HCT116 (cell line): Measurements from ENCODE around the gene COL5A1. TPM values are rescaled to one million over a fixed set of nuclear protein-coding genes. Genes with fewer than 3 reads are reported as not detected.

Experiments
- ATAC-seq: fragments of 200-7000 bp; cut with Tn5 transposase; 2 replicates; pipeline ENCODE4 v1.9.1; 2020; ENCODE audit warnings: mild to moderate bottlenecking, moderate library complexity
- BruUV-seq: library from RNA; stranded (reverse); fragments of 400-500 nt; replicated peaks from 2 replicates; lab custom pipeline; 2021; lab: Mats Ljungman, UMichigan
- CTCF ChIA-PET: fragments of 300-600 bp; sonication (Branson Sonifier 250); formaldehyde crosslinking; loops from one replicate; lab custom pipeline; 2021; ENCODE audit warnings: antibody characterized with exemption; lab: Charles Lee
- POLR2A ChIA-PET: fragments of 300-600, 350-600 bp; sonication (Branson Sonifier 250); formaldehyde crosslinking; loops from one replicate; lab custom pipeline; 2021; ENCODE audit warnings: antibody characterized with exemption; lab: Charles Lee
- RAD21 ChIA-PET, 2 experiments: fragments of 300-600 bp; sonication (Branson Sonifier 250); formaldehyde crosslinking; loops; one replicate each; lab custom pipeline; 2023; ENCODE audit warnings: low total read pairs in 2 of 2; ENCODE audit not compliant: uncharacterized antibody in 2 of 2, unreplicated experiment in 2 of 2, low non-redundant PET in 1 of 2; lab: Charles Lee
- DNase-seq: peaks from one replicate; pipeline ENCODE4 v3.0.0-alpha.2; 2010; ENCODE audit warnings: low read depth, low spot score
- H2AFZ ChIP-seq: fragments of 200-600 bp; shearing (Covaris generic), sonication (generic); 2 replicates; pipeline ENCODE4 v1.6.1; 2017; ENCODE audit warnings: low read depth, mixed run types, mixed read lengths, antibody characterized with exemption, low read length; ENCODE audit not compliant: poor library complexity, severe bottlenecking
- H3K27ac ChIP-seq: 2 replicates; pipeline ENCODE4 v1.5.1; 2012; ENCODE audit warnings: low read depth, low read length
- H3K27me3 ChIP-seq: fragments of 200-600 bp; sonication (generic); 2 replicates; pipeline ENCODE4 v1.6.1; 2016; ENCODE audit warnings: mixed run types, low read length, mixed read lengths; ENCODE audit not compliant: insufficient read depth
- H3K36me3 ChIP-seq, 2 experiments: fragments of 200-500 bp in 1 of 2; fragments of 200-600 bp in 1 of 2; sonication (Bioruptor generic) in 1 of 2; sonication (generic) in 1 of 2; 2 replicates each; pipeline versions ENCODE4 v1.5.1 to v1.6.1; 2014 to 2016; ENCODE audit warnings: low read length in 2 of 2, inconsistent platforms in 1 of 2, mixed read lengths in 1 of 2, mixed run types in 1 of 2; ENCODE audit not compliant: insufficient read depth in 2 of 2, control insufficient read depth in 1 of 2
- H3K4me1 ChIP-seq, 2 experiments: fragments of 200-600 bp in 1 of 2; sonication (generic) in 1 of 2; 2 replicates each; pipeline versions ENCODE4 v1.5.1 to v1.6.1; 2012 to 2017; ENCODE audit warnings: low read length in 2 of 2, inconsistent platforms in 1 of 2, mild to moderate bottlenecking in 1 of 2, mixed read lengths in 1 of 2, mixed run types in 1 of 2, moderate library complexity in 1 of 2; ENCODE audit not compliant: insufficient read depth in 2 of 2, control insufficient read depth in 1 of 2
- H3K4me2 ChIP-seq: fragments of 200-600 bp; sonication (generic); 2 replicates; pipeline ENCODE4 v1.6.1; 2017; ENCODE audit warnings: mixed run types, low read length, mixed read lengths
- H3K4me3 ChIP-seq, 2 experiments: fragments of 200-600 bp in 1 of 2; sonication (generic) in 1 of 2; replicated peaks in 1 of 2; 2 replicates each; pipeline ENCODE4 v1.5.1; 2011 to 2016; ENCODE audit warnings: low read length in 2 of 2, control low read depth in 1 of 2, low read depth in 1 of 2, mild to moderate bottlenecking in 1 of 2, mixed read lengths in 1 of 2, mixed run types in 1 of 2
- H3K79me2 ChIP-seq: fragments of 200-600 bp; sonication (generic); 2 replicates; pipeline ENCODE4 v1.6.1; 2017; ENCODE audit warnings: mild to moderate bottlenecking, mixed run types, low read length, moderate library complexity, mixed read lengths; ENCODE audit not compliant: insufficient read depth
- H3K9ac ChIP-seq: fragments of 200-600 bp; sonication (generic); 2 replicates; pipeline ENCODE4 v1.6.1; 2016; ENCODE audit warnings: low read length, mixed read lengths
- H3K9me2 ChIP-seq: fragments of 200-600 bp; sonication (generic), shearing (Covaris generic); 2 replicates; pipeline ENCODE4 v1.6.1; 2017; ENCODE audit warnings: mixed run types, mild to moderate bottlenecking, moderate library complexity; ENCODE audit not compliant: insufficient read depth
- H3K9me3 ChIP-seq, 2 experiments: fragments of 200-500 bp in 1 of 2; fragments of 200-600 bp in 1 of 2; sonication (Bioruptor generic) in 1 of 2; sonication (generic) in 1 of 2; 2 replicates each; pipeline ENCODE4 v1.6.1; 2014 to 2017; ENCODE audit warnings: low read length in 2 of 2, mixed read lengths in 2 of 2, inconsistent platforms in 1 of 2, low read depth in 1 of 2, mild to moderate bottlenecking in 1 of 2, mixed run types in 1 of 2, moderate library complexity in 1 of 2; ENCODE audit not compliant: control insufficient read depth in 1 of 2, insufficient read depth in 1 of 2
- H4K20me1 ChIP-seq: fragments of 200-600 bp; sonication (generic), shearing (Covaris generic); 2 replicates; pipeline ENCODE4 v1.6.1; 2017; ENCODE audit warnings: mixed run types, mild to moderate bottlenecking, moderate library complexity; ENCODE audit not compliant: insufficient read depth
- ATF3 ChIP-seq: IDR thresholded peaks from 2 replicates; pipeline ENCODE4 v1.6.1; 2012
- CEBPB ChIP-seq: IDR thresholded peaks from 2 replicates; pipeline ENCODE4 v1.6.1; 2012; ENCODE audit warnings: low read depth
- EGR1 ChIP-seq: IDR thresholded peaks from 2 replicates; pipeline ENCODE4 v1.6.1; 2012; ENCODE audit warnings: low read depth
- ELF1 ChIP-seq: IDR thresholded peaks from 2 replicates; pipeline ENCODE4 v1.6.1; 2012; ENCODE audit warnings: low read depth, borderline replicate concordance
- POLR2AphosphoS5 ChIP-seq: IDR thresholded peaks from 2 replicates; pipeline ENCODE4 v1.6.1; 2011; ENCODE audit warnings: mild to moderate bottlenecking, low read depth, low read length, moderate library complexity
- REST ChIP-seq: IDR thresholded peaks from 2 replicates; pipeline ENCODE4 v1.6.1; 2012; ENCODE audit warnings: low read depth
- SIN3A ChIP-seq: IDR thresholded peaks from 2 replicates; pipeline ENCODE4 v1.6.1; 2012; ENCODE audit warnings: low read depth
- YY1 ChIP-seq: IDR thresholded peaks from 2 replicates; pipeline ENCODE4 v1.6.1; 2011; ENCODE audit warnings: low read length, low read depth, moderate library complexity, mild to moderate bottlenecking; ENCODE audit not compliant: insufficient replicate concordance; ENCODE audit errors: extremely low read depth
- ZBTB33 ChIP-seq: IDR thresholded peaks from 2 replicates; pipeline ENCODE4 v1.6.1; 2011; ENCODE audit warnings: mild to moderate bottlenecking, low read length, moderate library complexity; ENCODE audit not compliant: insufficient replicate concordance; ENCODE audit errors: extremely low read depth
- ZNF274 ChIP-seq: fragments of 200-500 bp; sonication (Bioruptor generic); IDR thresholded peaks from 2 replicates; pipeline ENCODE4 v1.6.1; 2014; ENCODE audit warnings: mild to moderate bottlenecking, low read depth, low read length, inconsistent platforms
- intact Hi-C: fragments of 100-400 bp; cut with micrococcal nuclease; formaldehyde crosslinking; loops from 2 replicates; pipeline ENCODE4 v1.10.0; 2022
- total RNA-seq: library from RNA; stranded (reverse); gene quantifications from one replicate; pipeline ENCODE4 v1.2.1, GENCODE V29; 2021; ENCODE audit not compliant: unreplicated experiment
- TF ChIP-seq, protein P1 (sequence below): IDR thresholded peaks from 2 replicates; pipeline ENCODE4 v1.6.1; 2012

Gene COL5A1
- total RNA-seq, 1 experiment from 2014 or later = 0.30 TPM

GRCh38 chr9:134700636-134701350 is 59.2 kb downstream of the COL5A1 start:
- POLR2A ChIA-PET = no interaction called here
- RAD21 ChIA-PET = no interaction called here
- Histone ChIP-seq H3K27me3 (no peaks in the 10 kb centered on the region), H3K27ac (no peak overlapping the region), H3K4me3 (no peak overlapping the region), H3K9me2 (no peaks in the 10 kb centered on the region), H3K4me2 (no peak overlapping the region), H3K9ac (no peak overlapping the region), H3K9me3 (no peaks in the 10 kb centered on the region), H3K79me2 (no peaks in the 10 kb centered on the region), H2AFZ (no peak overlapping the region), H3K4me1 (peaks cover 0 to 2% of the 10 kb centered on the region in 2 experiments; a peak in 1 of 4 replicates), H3K36me3 (no peaks in the 10 kb centered on the region), H4K20me1 (no peaks in the 10 kb centered on the region)
- intact Hi-C loops = no loop called here
- no peak for ATAC-seq
- TF ChIP-seq ATF3 (no peak), CEBPB (no peak), ZNF274 (no peak), REST (no peak), POLR2AphosphoS5 (no peak), ZBTB33 (no peak), SIN3A (no peak), YY1 (no peak), EGR1 (no peak), ELF1 (no peak)
- TF ChIP-seq, protein P1, sequence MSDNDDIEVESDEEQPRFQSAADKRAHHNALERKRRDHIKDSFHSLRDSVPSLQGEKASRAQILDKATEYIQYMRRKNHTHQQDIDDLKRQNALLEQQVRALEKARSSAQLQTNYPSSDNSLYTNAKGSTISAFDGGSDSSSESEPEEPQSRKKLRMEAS = no peak
- CTCF ChIA-PET = no interaction called here
- no peak for DNase-seq
- BruUV-seq = no TSS peak
